Measurements from ENCODE around the gene CRLF2. TPM values are rescaled to one million over a fixed set of nuclear protein-coding genes. Genes with fewer than 3 reads are reported as not detected.
A peak's percentile ranks its signal among the peaks of the same experiment; 100 is the strongest.
"Not testable (repeated sequence)": the region's sequence is repeated elsewhere in the genome, so short reads cannot be mapped to it uniquely, and the experiment has no call there.

Gene CRLF2
- total RNA-seq (not detected in 2 replicates), polyA plus RNA-seq (not detected in 2 replicates)

GRCh38 chrX:1212532-1212931, at the start of gene CRLF2:
CRLF2 (minus strand) TSS chrX:1212649; CDS start chrX:1212634, 15 bp downstream.
- DNase-seq (ENCODE audit: low read depth in 1 of 2, low spot score in 1 of 2): no peak
- H3K27me3 ChIP-seq: no peaks in the 10 kb centered on the region
- H3K27ac ChIP-seq: no peak within 1 kb of the TSS
- no peaks in the 10 kb centered on the region for H3K4me1 ChIP-seq (ENCODE audit: low read depth)
- no peaks in the 10 kb centered on the region for H3K9me3 ChIP-seq (ENCODE audit: low read depth)
- no peak within 1 kb of the TSS for H3K4me3 ChIP-seq
- H3K36me3 ChIP-seq: no peaks in the 10 kb centered on the region
- TF ChIP-seq CTCF (IDR thresholded peaks at IDR 0.05; ENCODE audit: low read depth, low read length): no peak

GRCh38 chrX:1261771-1262170, 49.3 kb upstream of the CRLF2 start:
- not testable (repeated sequence) for H3K9me3 ChIP-seq (ENCODE audit: low read depth); H3K36me3 ChIP-seq; H3K4me3 ChIP-seq; H3K27me3 ChIP-seq; H3K27ac ChIP-seq; DNase-seq (ENCODE audit: low read depth in 1 of 2, low spot score in 1 of 2); H3K4me1 ChIP-seq (ENCODE audit: low read depth)

GRCh38 chrX:1261285-1261684, 48.8 kb upstream of the CRLF2 start:
- TF ChIP-seq CTCF (IDR thresholded peaks at IDR 0.05; ENCODE audit: low read depth, low read length): no peak
- no peak overlapping the region for H3K4me3 ChIP-seq
- no peaks in the 10 kb centered on the region for H3K36me3 ChIP-seq
- H3K4me1 ChIP-seq (ENCODE audit: low read depth): no peaks in the 10 kb centered on the region
- DNase-seq (ENCODE audit: low read depth in 1 of 2, low spot score in 1 of 2): no peak
- no peak overlapping the region for H3K27ac ChIP-seq
- no peaks in the 10 kb centered on the region for H3K9me3 ChIP-seq (ENCODE audit: low read depth)
- no peaks in the 10 kb centered on the region for H3K27me3 ChIP-seq

- no peaks in the 10 kb centered on the region for H3K27me3 ChIP-seq
- TF ChIP-seq CTCF (IDR thresholded peaks at IDR 0.05; ENCODE audit: low read depth, low read length): no peak
- H3K27ac ChIP-seq: no peak overlapping the region
- DNase-seq (ENCODE audit: low read depth in 1 of 2, low spot score in 1 of 2): no peak
- H3K9me3 ChIP-seq (ENCODE audit: low read depth): no peaks in the 10 kb centered on the region
- no peak overlapping the region for H3K4me3 ChIP-seq
- no peaks in the 10 kb centered on the region for H3K36me3 ChIP-seq
- no peaks in the 10 kb centered on the region for H3K4me1 ChIP-seq (ENCODE audit: low read depth)
These were observed 40.4 kb upstream of the CRLF2 start for GRCh38 chrX:1252861-1253260.

- H3K9me3 ChIP-seq (ENCODE audit: low read depth): no peaks in the 10 kb centered on the region
- no peaks in the 10 kb centered on the region for H3K36me3 ChIP-seq
- H3K4me1 ChIP-seq (ENCODE audit: low read depth): no peaks in the 10 kb centered on the region
- DNase-seq (ENCODE audit: low read depth in 1 of 2, low spot score in 1 of 2): peak; percentile 2 to 82
- peak overlapping the region; percentile 23 for H3K4me3 ChIP-seq
- no peak for TF ChIP-seq CTCF (IDR thresholded peaks at IDR 0.05; ENCODE audit: low read depth, low read length)
- no peaks in the 10 kb centered on the region for H3K27me3 ChIP-seq
- H3K27ac ChIP-seq: peak overlapping the region; percentile 95
These were observed 36.8 kb upstream of the CRLF2 start for GRCh38 chrX:1249101-1249887.

GRCh38 chrX:1248331-1249061, 36.0 kb upstream of the CRLF2 start:
- TF ChIP-seq CTCF (IDR thresholded peaks at IDR 0.05; ENCODE audit: low read depth, low read length): no peak
- Histone ChIP-seq H3K4me1 (ENCODE audit: low read depth) (no peaks in the 10 kb centered on the region), H3K27ac (peak overlapping the region; percentile 95), H3K27me3 (no peaks in the 10 kb centered on the region), H3K4me3 (peak overlapping the region; percentile 23), H3K9me3 (ENCODE audit: low read depth) (no peaks in the 10 kb centered on the region), H3K36me3 (no peaks in the 10 kb centered on the region)
- peak in 1 of 2 donors; percentile 84 for DNase-seq (ENCODE audit: low read depth in 1 of 2, low spot score in 1 of 2)
